Left ventricle myocardium inferior (tissue), 1 donor: ENCODE measurements around the gene TUBGCP4. TPM values are rescaled to one million over a fixed set of nuclear protein-coding genes. Genes with fewer than 3 reads are reported as not detected.
A peak's percentile ranks its signal among the peaks of the same experiment; 100 is the strongest.

Experiments
- DNase-seq: peaks from one replicate; pipeline ENCODE4 v3.0.0-alpha.2; 2020
- H3K27ac ChIP-seq: fragments of 200-600 bp; replicated peaks from 2 replicates; pipeline ENCODE4 v1.8.0; 2021
- H3K27me3 ChIP-seq: fragments of 200-600 bp; 2 replicates; pipeline ENCODE4 v1.8.0; 2021; ENCODE audit warnings: low read depth
- H3K36me3 ChIP-seq: fragments of 200-600 bp; 2 replicates; pipeline ENCODE4 v1.8.0; 2021
- H3K4me1 ChIP-seq: fragments of 200-600 bp; 2 replicates; pipeline ENCODE4 v1.8.0; 2021
- H3K4me3 ChIP-seq: fragments of 200-600 bp; 2 replicates; pipeline ENCODE4 v1.8.0; 2021; ENCODE audit warnings: mild to moderate bottlenecking, moderate library complexity
- H3K9me3 ChIP-seq: fragments of 200-600 bp; replicated peaks from 2 replicates; pipeline ENCODE4 v1.8.0; 2021
- CTCF ChIP-seq: fragments of 200-600 bp; IDR thresholded peaks from 2 replicates; pipeline ENCODE4 v1.8.0; 2021; ENCODE audit warnings: antibody characterized with exemption, mild to moderate bottlenecking, borderline replicate concordance
- intact Hi-C: fragments of 100-400 bp; cut with micrococcal nuclease; formaldehyde crosslinking; loops from one replicate; pipeline ENCODE4 v1.11.0; 2022
- total RNA-seq: library from RNA; stranded (reverse); fragmentation: NEBNext Ultra II Directional; extraction: Animal tissue kit (Norgen Biotek cat#: 25700); gene quantifications from one replicate; pipeline ENCODE4 v1.2.1, GENCODE V29; 2021
- donor health status: DM: no; HTN: yes; CAD: no; lungs with severe emphysema.

The TUBGCP4 gene
- total RNA-seq, 1 donor from 2014 or later: 10.8 TPM

GRCh38 chr15:43330780-43331087, 40.2 kb upstream of the TUBGCP4 start:
- intact Hi-C loops: no loop called here
- no peaks in the 10 kb centered on the region for H3K27me3 ChIP-seq
- peaks cover 24% of the 10 kb centered on the region for H3K36me3 ChIP-seq
- H3K4me3 ChIP-seq: peak overlapping the region; percentile 89
- DNase-seq: no peak
- H3K27ac ChIP-seq: peak overlapping the region; percentile 97
- TF ChIP-seq CTCF: no peak
- H3K4me1 ChIP-seq: peaks cover 60% of the 10 kb centered on the region
- H3K9me3 ChIP-seq: no peaks in the 10 kb centered on the region

DNA sequence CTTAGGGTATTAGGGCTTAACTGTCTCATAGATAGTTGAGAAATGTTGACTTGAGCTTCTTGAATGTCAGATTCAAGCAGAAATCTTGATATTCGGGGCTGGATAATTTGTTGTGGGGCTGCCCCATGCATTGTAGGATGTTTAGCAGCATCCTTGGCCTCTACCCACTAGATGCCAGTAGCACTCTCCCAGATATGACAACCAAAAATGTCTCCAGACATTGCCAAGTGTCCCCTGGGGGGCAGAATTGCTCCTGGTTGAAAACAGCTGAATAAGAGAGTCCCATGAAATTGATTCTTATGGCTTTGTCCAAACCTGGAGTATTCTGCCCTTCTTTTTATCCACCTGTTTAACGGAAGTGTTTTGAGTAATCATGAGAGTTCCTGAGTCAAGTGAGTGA, 24.6 kb upstream of the TUBGCP4 start:
- H3K4me1 ChIP-seq: no peaks in the 10 kb centered on the region
- no peak for DNase-seq
- H3K9me3 ChIP-seq: no peaks in the 10 kb centered on the region
- intact Hi-C loops: no loop called here
- H3K4me3 ChIP-seq: no peak overlapping the region
- no peak overlapping the region for H3K27ac ChIP-seq
- H3K36me3 ChIP-seq: peaks cover 90% of the 10 kb centered on the region
- no peaks in the 10 kb centered on the region for H3K27me3 ChIP-seq
- no peak for TF ChIP-seq CTCF

DNA sequence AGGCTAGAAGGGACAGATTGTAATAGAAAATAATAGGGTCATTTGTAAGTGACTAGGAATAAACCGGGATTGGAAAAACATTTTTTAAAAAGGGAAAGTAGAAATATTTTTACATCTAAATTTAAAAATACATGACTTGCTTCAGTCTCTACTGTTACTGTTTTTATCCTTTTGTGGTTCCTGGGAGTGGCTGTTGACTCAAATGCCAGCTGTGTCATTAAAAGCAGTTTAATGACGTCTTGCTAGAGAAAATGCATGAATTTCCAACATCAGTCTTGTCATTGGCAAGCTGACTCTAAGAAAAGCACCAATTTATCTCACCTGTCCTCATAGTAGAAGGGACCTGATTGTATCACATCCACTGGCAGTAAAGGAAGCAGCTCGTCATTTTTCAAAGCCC, 23.8 kb upstream of the TUBGCP4 start:
- TF ChIP-seq CTCF: no peak
- intact Hi-C loops: no loop called here
- no peaks in the 10 kb centered on the region for H3K9me3 ChIP-seq
- no peaks in the 10 kb centered on the region for H3K27me3 ChIP-seq
- H3K36me3 ChIP-seq: peaks cover 91% of the 10 kb centered on the region
- H3K4me3 ChIP-seq: no peak overlapping the region
- H3K4me1 ChIP-seq: peaks cover under 1% of the 10 kb centered on the region
- H3K27ac ChIP-seq: no peak overlapping the region
- DNase-seq: no peak

GRCh38 chr15:43352693-43353382, 18.1 kb upstream of the TUBGCP4 start:
- DNase-seq: no peak
- intact Hi-C loops: no loop called here
- H3K27ac ChIP-seq: peak overlapping the region; percentile 70

DNA sequence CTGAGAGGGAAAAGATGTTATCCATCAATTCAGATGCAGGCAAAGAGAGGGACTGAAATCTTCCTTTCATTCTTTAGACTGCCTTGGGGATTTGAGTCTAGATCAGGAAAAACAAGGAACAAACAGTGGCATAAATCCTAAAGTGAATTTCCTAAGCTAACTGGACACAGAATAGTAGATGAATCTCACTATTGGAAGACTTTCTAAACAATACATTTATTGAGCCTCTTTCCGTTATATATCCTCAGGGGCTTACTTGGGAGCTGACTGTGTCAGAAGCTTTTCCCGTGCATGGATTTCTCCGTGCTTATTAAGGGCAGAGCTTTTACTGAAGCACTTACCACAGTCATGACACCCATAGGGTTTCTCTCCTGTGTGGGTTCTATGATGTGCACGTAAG, 10.1 kb upstream of the TUBGCP4 start:
- H3K27ac ChIP-seq: no peak overlapping the region
- DNase-seq: no peak
- no peaks in the 10 kb centered on the region for H3K27me3 ChIP-seq
- no peaks in the 10 kb centered on the region for H3K4me1 ChIP-seq
- no peak for TF ChIP-seq CTCF
- H3K36me3 ChIP-seq: peaks cover 87% of the 10 kb centered on the region
- intact Hi-C loops: no loop called here
- H3K4me3 ChIP-seq: no peak overlapping the region
- H3K9me3 ChIP-seq: peaks cover 85% of the 10 kb centered on the region

More at GRCh38 chr15:43352693-43353382, 18.1 kb upstream of the TUBGCP4 start:
- H3K4me3 ChIP-seq: no peak overlapping the region
- no peaks in the 10 kb centered on the region for H3K27me3 ChIP-seq
- H3K4me1 ChIP-seq: peaks cover 23% of the 10 kb centered on the region
- peaks cover 5% of the 10 kb centered on the region for H3K9me3 ChIP-seq
- TF ChIP-seq CTCF: no peak
- H3K36me3 ChIP-seq: peaks cover 49% of the 10 kb centered on the region
